Hepatocyte (in vitro differentiated cells): Measurements from ENCODE around the gene EIF4E1B.

Experiments
- CTCF ChIP-seq: fragments of 200-600 bp; sonication (generic); IDR thresholded peaks from 2 replicates; pipeline ENCODE4 v1.5.1; 2016; ENCODE audit warnings: antibody characterized with exemption, mild to moderate bottlenecking; ENCODE audit not compliant: poor library complexity
- EZH2 ChIP-seq: fragments of 200-600 bp; sonication (generic); IDR thresholded peaks from 2 replicates; pipeline ENCODE4 v1.6.1; 2016; ENCODE audit warnings: antibody characterized with exemption, mild to moderate bottlenecking, borderline replicate concordance

GRCh38 chr5:176646049-176646706, 15.7 kb downstream of the EIF4E1B start:
- TF ChIP-seq CTCF (no peak), EZH2 (no peak)
